Fibroblast of the aortic adventitia (primary cell): ENCODE measurements around the gene SFI1. TPM values are rescaled to one million over a fixed set of nuclear protein-coding genes. Genes with fewer than 3 reads are reported as not detected.

Source experiments
- DNase-seq: peaks from one replicate; pipeline ENCODE4 v3.0.0-alpha.2; 2010; ENCODE audit warnings: low read depth
- H3K4me3 ChIP-seq: 2 replicates; pipeline ENCODE4 v1.5.1; 2011; ENCODE audit warnings: low read depth, mild to moderate bottlenecking, control low read depth, low read length, moderate library complexity
- total RNA-seq: library from RNA; depleted of rRNA; stranded (reverse); fragments of >200 nt; gene quantifications from 2 replicates; pipeline ENCODE4 v1.2.3, GENCODE V29; 2012; ENCODE audit warnings: low replicate concordance
- TF ChIP-seq, protein P1 (sequence below): IDR thresholded peaks from 2 replicates; pipeline ENCODE4 v1.5.1; 2011; ENCODE audit warnings: mild to moderate bottlenecking, low read length, control low read depth, inconsistent platforms; ENCODE audit not compliant: insufficient read depth

SFI1 gene
- total RNA-seq, 1 donor, result 19.9 TPM

DNA sequence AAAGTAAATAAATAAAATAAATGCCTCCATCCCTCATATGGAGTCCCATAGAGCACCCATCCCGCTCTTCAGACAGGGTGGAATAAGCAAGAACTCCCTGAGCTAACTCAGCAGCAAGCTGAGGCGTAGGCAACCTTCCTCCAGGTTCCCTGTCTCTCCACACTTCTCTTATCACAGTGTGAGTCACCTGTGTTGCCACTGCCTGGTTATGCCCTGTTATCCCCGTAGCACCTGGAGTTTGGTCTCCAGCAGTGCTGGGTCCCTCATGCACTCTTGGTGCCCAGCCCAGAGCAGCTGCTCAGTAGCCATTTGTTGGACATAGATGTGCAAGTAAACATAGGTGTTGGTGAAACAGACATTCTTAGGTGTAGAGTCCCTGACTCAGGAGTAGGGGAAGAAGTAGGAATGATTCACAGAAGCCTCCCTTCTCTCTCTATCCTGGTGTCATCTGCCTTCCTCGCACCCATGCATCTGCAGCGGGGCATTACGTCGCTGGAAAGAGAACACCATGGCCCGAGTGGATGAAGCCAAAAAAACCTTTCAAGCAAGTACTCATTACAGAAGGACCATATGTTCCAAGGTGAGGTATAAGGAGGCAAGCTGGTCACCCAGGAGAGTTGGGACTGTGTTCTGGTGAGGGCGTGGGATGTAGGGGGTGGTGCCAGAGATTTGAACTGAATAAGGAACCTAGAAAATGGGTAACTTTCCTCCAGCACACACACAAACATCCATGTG, 109.7 kb downstream of the SFI1 start:
- no peak overlapping the region for H3K4me3 ChIP-seq
- TF ChIP-seq, protein P1, sequence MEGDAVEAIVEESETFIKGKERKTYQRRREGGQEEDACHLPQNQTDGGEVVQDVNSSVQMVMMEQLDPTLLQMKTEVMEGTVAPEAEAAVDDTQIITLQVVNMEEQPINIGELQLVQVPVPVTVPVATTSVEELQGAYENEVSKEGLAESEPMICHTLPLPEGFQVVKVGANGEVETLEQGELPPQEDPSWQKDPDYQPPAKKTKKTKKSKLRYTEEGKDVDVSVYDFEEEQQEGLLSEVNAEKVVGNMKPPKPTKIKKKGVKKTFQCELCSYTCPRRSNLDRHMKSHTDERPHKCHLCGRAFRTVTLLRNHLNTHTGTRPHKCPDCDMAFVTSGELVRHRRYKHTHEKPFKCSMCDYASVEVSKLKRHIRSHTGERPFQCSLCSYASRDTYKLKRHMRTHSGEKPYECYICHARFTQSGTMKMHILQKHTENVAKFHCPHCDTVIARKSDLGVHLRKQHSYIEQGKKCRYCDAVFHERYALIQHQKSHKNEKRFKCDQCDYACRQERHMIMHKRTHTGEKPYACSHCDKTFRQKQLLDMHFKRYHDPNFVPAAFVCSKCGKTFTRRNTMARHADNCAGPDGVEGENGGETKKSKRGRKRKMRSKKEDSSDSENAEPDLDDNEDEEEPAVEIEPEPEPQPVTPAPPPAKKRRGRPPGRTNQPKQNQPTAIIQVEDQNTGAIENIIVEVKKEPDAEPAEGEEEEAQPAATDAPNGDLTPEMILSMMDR, result no peak
- no peak for DNase-seq

DNA sequence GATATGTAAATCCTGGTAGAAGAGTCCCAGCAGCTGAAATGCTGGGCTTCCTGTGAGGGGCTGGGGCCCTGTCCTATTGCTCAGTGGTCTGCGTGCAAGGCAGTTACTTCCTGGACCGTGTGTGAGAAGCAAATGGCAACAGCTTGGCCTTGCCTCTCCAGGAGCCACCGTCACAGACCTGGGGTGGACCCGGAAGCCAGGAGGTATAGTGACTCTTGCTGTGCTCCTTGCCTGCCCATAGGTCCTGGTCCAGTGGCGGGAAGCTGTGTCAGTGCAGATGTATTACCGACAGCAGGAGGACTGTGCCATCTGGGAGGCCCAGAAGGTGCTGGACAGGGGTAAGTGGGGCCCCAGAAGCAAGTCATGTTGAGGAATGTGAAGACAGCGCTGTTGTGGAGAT, 111.4 kb downstream of the SFI1 start:
- TF ChIP-seq, protein P1, result no peak
- no peak overlapping the region for H3K4me3 ChIP-seq
- no peak for DNase-seq

DNA sequence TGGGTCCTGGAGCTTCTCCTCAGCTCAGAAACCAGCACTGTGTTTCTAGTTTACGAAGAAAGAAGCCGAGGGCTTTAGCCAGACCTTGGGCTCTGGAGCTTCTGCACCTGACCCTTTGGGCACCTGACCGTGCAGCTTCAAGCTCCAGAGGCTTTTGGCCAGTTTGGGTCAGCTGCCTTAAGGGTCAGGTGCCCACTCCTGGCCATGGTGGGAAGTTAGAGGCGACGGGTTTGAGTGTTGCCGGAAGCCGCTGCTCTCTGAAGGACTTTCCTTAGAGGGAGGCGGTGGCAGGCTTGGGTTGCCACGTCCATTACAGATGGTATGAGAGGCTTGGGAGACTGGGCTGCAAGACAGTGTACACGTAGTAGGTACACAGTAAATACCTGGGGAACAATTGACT, 113.4 kb downstream of the SFI1 start:
- no peak for DNase-seq
- no peak overlapping the region for H3K4me3 ChIP-seq
- TF ChIP-seq, protein P1, result no peak

DNA sequence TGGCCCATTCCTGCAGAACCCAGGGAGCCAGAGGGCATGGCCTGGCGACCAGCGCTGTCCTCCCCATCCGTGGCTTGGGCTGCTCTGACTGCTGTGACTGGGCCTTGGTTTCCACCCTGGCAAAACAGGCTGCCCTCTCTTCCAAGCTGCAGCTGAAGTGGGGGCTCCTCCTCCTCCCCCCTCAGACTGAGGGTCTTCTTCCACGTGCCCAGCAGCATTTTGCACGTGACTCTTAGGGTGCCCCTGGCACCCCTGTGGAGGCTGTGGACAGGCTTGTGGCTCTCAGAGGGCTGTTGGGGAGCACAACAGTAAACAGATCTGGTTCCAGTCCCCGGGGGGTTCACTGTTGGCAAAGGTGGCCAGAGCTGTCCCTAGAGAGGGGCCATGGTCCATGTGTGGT, 114.3 kb downstream of the SFI1 start:
- DNase-seq, result no peak
- TF ChIP-seq, protein P1, result no peak

DNA sequence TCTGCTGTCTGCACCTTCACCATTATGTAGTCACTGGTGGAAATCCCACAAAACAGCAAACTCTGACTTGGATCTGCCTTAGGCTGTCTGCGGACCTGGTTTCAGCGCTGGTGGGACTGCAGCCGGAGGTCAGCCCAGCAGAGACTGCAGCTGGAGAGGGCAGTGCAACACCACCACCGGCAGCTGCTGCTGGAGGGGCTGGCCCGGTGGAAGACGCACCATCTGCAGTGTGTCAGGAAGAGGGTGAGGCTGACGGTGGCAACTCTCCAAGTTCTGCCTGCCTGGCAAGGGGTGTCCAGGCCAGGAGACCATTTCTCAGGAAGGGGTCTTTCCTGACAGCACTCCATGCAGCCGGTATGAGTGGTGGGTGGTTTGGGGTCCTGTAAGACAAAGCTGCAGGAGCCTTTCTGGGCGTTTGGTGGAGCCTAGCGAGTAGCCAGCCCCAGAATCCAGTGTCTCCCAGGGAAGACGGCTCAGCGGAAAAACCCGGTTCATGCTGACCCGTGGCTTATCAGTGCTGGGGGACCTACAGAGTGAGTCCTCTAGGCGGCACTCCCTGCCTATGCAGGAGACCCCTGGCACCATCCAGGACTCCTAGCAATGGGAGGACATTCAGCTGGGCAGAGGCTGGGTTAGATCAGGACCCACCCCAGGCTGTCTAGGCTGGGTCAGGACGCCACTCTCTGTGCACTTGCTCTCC, 114.9 kb downstream of the SFI1 start:
- peak; percentile 24 for DNase-seq
- H3K4me3 ChIP-seq, result no peak overlapping the region
- TF ChIP-seq, protein P1, result no peak

More for the DNA sequence above, 114.3 kb downstream of the SFI1 start:
- H3K4me3 ChIP-seq, result no peak overlapping the region

DNA sequence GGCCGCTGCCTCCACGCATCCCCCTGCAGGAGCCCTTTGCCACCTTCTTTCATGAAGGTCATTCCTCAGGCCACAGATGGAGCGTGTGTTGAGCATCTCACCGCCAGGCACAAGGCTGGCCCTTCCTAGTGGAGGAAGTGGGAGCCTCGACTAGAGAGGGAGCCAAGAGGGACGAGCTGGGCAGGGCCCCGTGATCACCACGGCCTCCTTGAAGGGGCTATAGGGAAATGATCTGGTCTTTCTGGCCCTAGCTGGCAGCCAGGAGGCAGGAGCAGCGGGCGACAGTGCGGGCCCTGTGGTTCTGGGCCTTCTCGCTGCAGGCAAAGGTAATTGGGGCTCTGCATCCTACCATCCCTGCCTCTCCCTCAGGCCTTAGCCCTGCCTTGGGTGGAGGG, 116.6 kb downstream of the SFI1 start:
- no peak overlapping the region for H3K4me3 ChIP-seq

More for the DNA sequence above, 116.6 kb downstream of the SFI1 start:
- TF ChIP-seq, protein P1, result no peak
- no peak for DNase-seq
